ENCODE data around the gene FADS1. TPM values are rescaled to one million over a fixed set of nuclear protein-coding genes. Genes with fewer than 3 reads are reported as not detected.

Gene FADS1
- total RNA-seq, 6 experiments from 2014 or later = 25.9 to 39.1 (median 36.4) TPM

DNA sequence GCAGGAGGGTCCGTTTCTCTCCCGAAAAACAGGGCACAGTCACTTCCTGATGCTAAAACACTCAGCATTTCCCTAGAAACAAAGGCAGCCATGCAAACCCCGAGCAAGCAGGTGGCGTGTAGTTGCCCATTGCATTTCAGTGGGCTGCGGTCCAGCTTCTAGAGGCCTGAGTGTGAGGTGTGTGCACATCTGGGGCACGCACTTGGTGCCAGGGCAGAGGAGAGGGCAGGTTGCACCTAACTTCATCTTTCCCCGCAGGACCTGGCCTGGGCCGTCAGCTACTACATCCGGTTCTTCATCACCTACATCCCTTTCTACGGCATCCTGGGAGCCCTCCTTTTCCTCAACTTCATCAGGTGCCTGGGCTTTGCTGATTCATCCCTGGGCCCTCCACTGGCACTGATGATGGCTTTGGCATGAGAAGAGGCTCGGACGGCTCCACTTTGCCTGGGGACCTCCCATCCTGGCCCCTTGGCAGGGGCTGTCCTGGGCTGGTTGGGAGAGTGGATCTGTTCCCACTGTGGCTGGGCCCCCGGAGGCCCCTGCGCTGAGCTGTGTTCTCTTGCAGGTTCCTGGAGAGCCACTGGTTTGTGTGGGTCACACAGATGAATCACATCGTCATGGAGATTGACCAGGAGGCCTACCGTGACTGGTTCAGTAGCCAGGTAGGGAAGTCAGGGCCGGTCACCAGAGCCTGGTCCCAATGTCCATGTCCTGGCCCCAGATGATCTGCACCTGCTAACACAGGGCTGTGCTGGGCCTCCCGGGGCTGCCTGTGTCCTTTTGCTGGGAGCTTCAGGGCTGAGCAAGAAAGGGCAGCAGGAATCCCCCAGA is 46.1 kb upstream of the FADS1 start:
- no peak overlapping the region for H3K4me3 Mint-ChIP-seq
- TF ChIP-seq, protein P1, sequence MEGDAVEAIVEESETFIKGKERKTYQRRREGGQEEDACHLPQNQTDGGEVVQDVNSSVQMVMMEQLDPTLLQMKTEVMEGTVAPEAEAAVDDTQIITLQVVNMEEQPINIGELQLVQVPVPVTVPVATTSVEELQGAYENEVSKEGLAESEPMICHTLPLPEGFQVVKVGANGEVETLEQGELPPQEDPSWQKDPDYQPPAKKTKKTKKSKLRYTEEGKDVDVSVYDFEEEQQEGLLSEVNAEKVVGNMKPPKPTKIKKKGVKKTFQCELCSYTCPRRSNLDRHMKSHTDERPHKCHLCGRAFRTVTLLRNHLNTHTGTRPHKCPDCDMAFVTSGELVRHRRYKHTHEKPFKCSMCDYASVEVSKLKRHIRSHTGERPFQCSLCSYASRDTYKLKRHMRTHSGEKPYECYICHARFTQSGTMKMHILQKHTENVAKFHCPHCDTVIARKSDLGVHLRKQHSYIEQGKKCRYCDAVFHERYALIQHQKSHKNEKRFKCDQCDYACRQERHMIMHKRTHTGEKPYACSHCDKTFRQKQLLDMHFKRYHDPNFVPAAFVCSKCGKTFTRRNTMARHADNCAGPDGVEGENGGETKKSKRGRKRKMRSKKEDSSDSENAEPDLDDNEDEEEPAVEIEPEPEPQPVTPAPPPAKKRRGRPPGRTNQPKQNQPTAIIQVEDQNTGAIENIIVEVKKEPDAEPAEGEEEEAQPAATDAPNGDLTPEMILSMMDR (IDR thresholded peaks at IDR 0.05) = no peak
- H3K4me1 Mint-ChIP-seq (ENCODE audit: low read depth) = no peaks in the 10 kb centered on the region
- H3K27me3 Mint-ChIP-seq (ENCODE audit: insufficient read depth) = peaks cover 3% of the 10 kb centered on the region
- H3K9me3 Mint-ChIP-seq = no peaks in the 10 kb centered on the region
- peaks cover 5% of the 10 kb centered on the region; the same call in 1 of the 2 replicates for H3K36me3 Mint-ChIP-seq (ENCODE audit: low read depth)
- no peak overlapping the region for H3K27ac Mint-ChIP-seq
- DNase-seq = no peak

DNA sequence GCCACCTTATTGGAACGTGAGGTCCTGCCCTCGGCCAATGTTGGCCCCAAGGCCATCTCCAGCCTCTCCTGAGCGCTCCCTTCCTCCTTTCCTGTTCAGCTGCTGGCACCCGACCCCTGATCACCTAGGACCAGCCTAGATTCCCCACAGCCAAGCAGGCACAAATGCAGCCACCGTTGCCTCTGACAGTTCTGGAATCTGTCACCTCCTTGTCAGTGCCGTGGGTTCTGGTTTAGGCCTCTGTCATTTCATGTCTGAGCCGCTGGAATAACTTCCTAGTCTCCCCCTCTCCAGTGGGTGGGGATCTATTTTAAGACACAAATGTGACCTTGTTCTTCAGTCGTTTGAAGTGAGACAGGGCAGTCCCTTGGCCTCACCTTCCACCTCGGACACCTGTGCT is 44.8 kb upstream of the FADS1 start:
- Mint-ChIP-seq H3K4me1 (ENCODE audit: low read depth) (no peaks in the 10 kb centered on the region), H3K36me3 (ENCODE audit: low read depth) (peaks cover 5% of the 10 kb centered on the region; the same call in 1 of the 2 replicates), H3K27me3 (ENCODE audit: insufficient read depth) (peaks cover 3% of the 10 kb centered on the region), H3K27ac (no peak overlapping the region), H3K9me3 (no peaks in the 10 kb centered on the region), H3K4me3 (no peak overlapping the region)
- DNase-seq = no peak
- TF ChIP-seq, protein P1 (IDR thresholded peaks at IDR 0.05) = no peak

DNA sequence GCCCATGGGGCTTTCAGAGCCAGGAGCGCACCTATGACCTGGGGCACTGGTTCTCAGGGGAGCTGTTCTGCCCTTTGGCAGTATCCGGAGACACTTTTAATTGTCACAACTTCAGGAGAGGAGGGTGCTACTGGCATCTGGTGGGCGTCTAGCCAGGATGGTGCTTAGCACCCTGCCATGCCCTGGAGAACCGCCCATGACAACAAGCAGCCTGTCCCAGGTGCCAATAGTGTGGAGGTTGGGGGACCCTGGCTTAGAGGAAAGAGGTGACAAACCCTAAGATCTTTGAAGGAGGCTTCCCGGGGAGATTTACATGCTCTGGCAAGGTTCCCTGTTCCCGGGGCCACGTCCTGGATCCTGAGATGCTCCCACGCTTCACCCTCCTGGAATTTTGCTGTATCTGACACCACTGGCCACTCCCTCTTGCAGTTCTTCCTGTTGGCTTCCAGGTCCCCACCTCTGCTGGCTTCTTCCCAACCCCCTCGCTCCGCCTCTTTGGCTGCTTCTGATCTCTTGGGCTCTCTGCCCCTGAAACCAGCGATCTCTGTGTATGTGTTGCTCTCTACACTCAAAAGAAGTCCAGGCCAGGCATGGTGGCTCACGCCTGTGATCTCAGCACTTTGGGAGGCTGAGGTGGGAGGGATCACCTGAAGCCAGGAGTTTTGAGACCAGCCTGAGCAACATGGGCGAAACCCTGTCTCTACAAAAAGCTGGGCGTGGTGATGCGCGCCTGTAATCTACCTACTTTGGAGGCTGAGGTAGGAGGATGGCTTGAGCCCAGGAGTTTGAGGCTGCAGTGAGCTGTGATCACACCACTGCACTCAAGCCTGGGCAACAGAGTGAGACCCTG is 43.5 kb upstream of the FADS1 start:
- Mint-ChIP-seq H3K27me3 (ENCODE audit: insufficient read depth) (peaks cover 3% of the 10 kb centered on the region), H3K4me3 (no peak overlapping the region), H3K27ac (no peak overlapping the region; the same call in 1 of the 2 replicates), H3K4me1 (ENCODE audit: low read depth) (no peaks in the 10 kb centered on the region), H3K9me3 (no peaks in the 10 kb centered on the region), H3K36me3 (ENCODE audit: low read depth) (peaks cover 5% of the 10 kb centered on the region; the same call in 1 of the 2 replicates)
- TF ChIP-seq, protein P1 (IDR thresholded peaks at IDR 0.05) = no peak
- no peak for DNase-seq

- H3K27ac Mint-ChIP-seq = no peak overlapping the region
- H3K4me3 Mint-ChIP-seq = no peak overlapping the region
- DNase-seq = no peak
- H3K27me3 Mint-ChIP-seq (ENCODE audit: insufficient read depth) = no peaks in the 10 kb centered on the region; the same call in 1 of the 2 replicates
- TF ChIP-seq, protein P1 (IDR thresholded peaks at IDR 0.05) = no peak
- H3K36me3 Mint-ChIP-seq (ENCODE audit: low read depth) = peaks cover 5% of the 10 kb centered on the region; the same call in 1 of the 2 replicates
- no peaks in the 10 kb centered on the region for H3K9me3 Mint-ChIP-seq
- no peaks in the 10 kb centered on the region for H3K4me1 Mint-ChIP-seq (ENCODE audit: low read depth)
Measured at GRCh38 chr11:61855939-61856680, 39.3 kb upstream of the FADS1 start.
